Loucy (cell line): ENCODE measurements around the gene BCAS2.

Experiments used
- H2AFZ ChIP-seq: fragments of 200-600 bp; sonication (generic); 2 replicates; pipeline ENCODE4 v1.6.0; 2016; ENCODE audit warnings: antibody characterized with exemption, mild to moderate bottlenecking, low read length, moderate library complexity
- H3F3A ChIP-seq: fragments of 200-600 bp; 2 replicates; pipeline ENCODE4 v1.6.0; 2016; ENCODE audit warnings: antibody characterized with exemption, low read depth, mild to moderate bottlenecking
- H3K27me3 ChIP-seq: fragments of 200-600 bp; sonication (generic); 2 replicates; pipeline ENCODE4 v1.6.1; 2014; ENCODE audit warnings: low read length, mild to moderate bottlenecking; ENCODE audit not compliant: insufficient read depth, poor library complexity, severe bottlenecking
- H3K36me3 ChIP-seq: fragments of 200-600 bp; sonication (generic); 2 replicates; pipeline ENCODE4 v1.6.1; 2016; ENCODE audit warnings: low read length; ENCODE audit not compliant: insufficient read depth
- H3K4me1 ChIP-seq: fragments of 200-600 bp; sonication (generic); 2 replicates; pipeline ENCODE4 v1.5.1; 2014; ENCODE audit warnings: low read length, mild to moderate bottlenecking; ENCODE audit not compliant: insufficient read depth, poor library complexity, severe bottlenecking
- H3K4me2 ChIP-seq: fragments of 200-600 bp; sonication (generic); 2 replicates; pipeline ENCODE4 v1.6.0; 2014; ENCODE audit warnings: antibody characterized with exemption, low read length, low read depth, mild to moderate bottlenecking; ENCODE audit not compliant: poor library complexity, severe bottlenecking
- H3K4me3 ChIP-seq: fragments of 200-600 bp; sonication (generic); 2 replicates; pipeline ENCODE4 v1.5.1; 2014; ENCODE audit warnings: low read length, mild to moderate bottlenecking, mixed read lengths; ENCODE audit not compliant: poor library complexity, severe bottlenecking
- H3K79me2 ChIP-seq: fragments of 200-600 bp; sonication (generic); 2 replicates; pipeline ENCODE4 v1.6.1; 2014; ENCODE audit warnings: low read length; ENCODE audit not compliant: insufficient read depth
- H3K9ac ChIP-seq: fragments of 200-600 bp; sonication (generic); 2 replicates; pipeline ENCODE4 v1.6.0; 2014; ENCODE audit warnings: mild to moderate bottlenecking, low read depth, low read length, moderate library complexity; ENCODE audit not compliant: poor library complexity, severe bottlenecking
- H3K9me2 ChIP-seq: fragments of 200-600 bp; sonication (generic); replicated peaks from 2 replicates; pipeline ENCODE4 v1.6.1; 2016; ENCODE audit warnings: low read depth, low read length, mixed read lengths
- H3K9me3 ChIP-seq: fragments of 200-600 bp; sonication (generic); 2 replicates; pipeline ENCODE4 v1.6.1; 2014; ENCODE audit warnings: mild to moderate bottlenecking, antibody characterized with exemption, low read length, low read depth; ENCODE audit not compliant: insufficient read depth
- H4K20me1 ChIP-seq: fragments of 200-600 bp; sonication (generic); 2 replicates; pipeline ENCODE4 v1.6.0; 2014; ENCODE audit warnings: antibody characterized with exemption, low read length, mild to moderate bottlenecking; ENCODE audit not compliant: insufficient read depth, poor library complexity, severe bottlenecking
- EZH2phosphoT487 ChIP-seq: fragments of 200-600 bp; IDR thresholded peaks from 2 replicates; pipeline ENCODE4 v1.6.1; 2018; ENCODE audit warnings: antibody characterized with exemption, mild to moderate bottlenecking, moderate library complexity, borderline replicate concordance
- TF ChIP-seq, protein P1 (sequence below): fragments of 200-600 bp; sonication (generic); conservative IDR thresholded peaks from 2 replicates; pipeline ENCODE4 v1.5.1; 2014; ENCODE audit warnings: mild to moderate bottlenecking, antibody characterized with exemption, low read length

BCAS2 gene

DNA sequence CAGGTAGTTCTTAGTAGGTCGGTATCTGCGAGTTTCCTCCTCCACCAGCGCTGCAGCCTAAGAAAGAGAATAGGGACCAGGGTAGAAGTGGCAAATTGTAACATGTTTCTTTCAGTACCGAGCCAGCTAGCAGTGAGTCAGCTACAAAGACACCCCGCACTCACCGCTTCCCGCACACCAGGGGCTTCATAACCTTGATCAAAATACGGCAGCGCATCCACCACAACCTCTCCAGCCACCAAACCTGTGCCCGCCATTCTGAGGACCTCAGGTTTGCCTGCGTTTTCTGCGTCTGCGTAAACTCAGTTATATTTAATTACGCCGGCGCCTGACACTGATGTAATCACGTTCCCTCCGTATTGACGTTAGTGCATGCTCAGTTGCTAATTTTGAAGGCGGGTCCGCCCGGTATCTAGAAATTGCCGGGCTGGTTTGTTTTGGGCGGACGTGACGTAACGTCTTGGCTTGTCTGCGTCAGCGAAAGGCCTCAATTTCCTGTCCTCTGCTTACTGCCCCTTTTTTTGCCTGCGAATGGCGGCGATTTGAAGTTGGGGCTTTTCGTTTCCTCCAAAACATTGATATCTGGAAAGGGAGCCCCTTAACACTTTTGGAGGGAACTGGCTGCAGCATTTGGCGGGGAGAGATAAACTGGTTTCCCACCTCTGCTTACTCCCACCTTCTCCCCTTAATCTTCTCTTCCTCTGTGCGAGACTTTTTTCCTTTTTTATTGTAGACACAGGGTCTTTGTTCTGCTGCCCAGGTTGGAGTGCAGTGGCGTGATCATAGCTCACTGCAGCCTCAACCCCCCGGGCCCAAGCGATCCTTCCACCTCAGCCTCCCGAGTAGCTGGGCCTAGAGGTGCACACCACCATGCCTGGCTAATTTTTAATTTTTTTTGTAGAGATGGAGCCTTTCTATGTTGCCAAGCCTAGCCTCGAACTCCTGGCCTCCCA, at the start of gene BCAS2:
BCAS2 (minus strand) TSS at position 281 of the 953 bp plus-strand sequence; CDS start at position 257, 24 bp downstream.
- Histone ChIP-seq H4K20me1 (no peaks in the 10 kb centered on the region), H3K4me3 (peak within 1 kb of the TSS; percentile 91), H3K9me3 (no peaks in the 10 kb centered on the region), H2AFZ (peak within 1 kb of the TSS; percentile 90), H3K27me3 (peaks cover 45% of the 10 kb centered on the region), H3K9ac (peak within 1 kb of the TSS; percentile 86), H3K4me1 (peaks cover 30% of the 10 kb centered on the region), H3K9me2 (no peaks in the 10 kb centered on the region), H3K79me2 (peaks cover 42% of the 10 kb centered on the region), H3K36me3 (peaks cover 2% of the 10 kb centered on the region; the same call in 1 of the 2 replicates), H3K4me2 (peak within 1 kb of the TSS; percentile 89), H3F3A (no peaks in the 10 kb centered on the region)
- TF ChIP-seq EZH2phosphoT487 = no peak
- TF ChIP-seq, protein P1, sequence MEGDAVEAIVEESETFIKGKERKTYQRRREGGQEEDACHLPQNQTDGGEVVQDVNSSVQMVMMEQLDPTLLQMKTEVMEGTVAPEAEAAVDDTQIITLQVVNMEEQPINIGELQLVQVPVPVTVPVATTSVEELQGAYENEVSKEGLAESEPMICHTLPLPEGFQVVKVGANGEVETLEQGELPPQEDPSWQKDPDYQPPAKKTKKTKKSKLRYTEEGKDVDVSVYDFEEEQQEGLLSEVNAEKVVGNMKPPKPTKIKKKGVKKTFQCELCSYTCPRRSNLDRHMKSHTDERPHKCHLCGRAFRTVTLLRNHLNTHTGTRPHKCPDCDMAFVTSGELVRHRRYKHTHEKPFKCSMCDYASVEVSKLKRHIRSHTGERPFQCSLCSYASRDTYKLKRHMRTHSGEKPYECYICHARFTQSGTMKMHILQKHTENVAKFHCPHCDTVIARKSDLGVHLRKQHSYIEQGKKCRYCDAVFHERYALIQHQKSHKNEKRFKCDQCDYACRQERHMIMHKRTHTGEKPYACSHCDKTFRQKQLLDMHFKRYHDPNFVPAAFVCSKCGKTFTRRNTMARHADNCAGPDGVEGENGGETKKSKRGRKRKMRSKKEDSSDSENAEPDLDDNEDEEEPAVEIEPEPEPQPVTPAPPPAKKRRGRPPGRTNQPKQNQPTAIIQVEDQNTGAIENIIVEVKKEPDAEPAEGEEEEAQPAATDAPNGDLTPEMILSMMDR = no peak

DNA sequence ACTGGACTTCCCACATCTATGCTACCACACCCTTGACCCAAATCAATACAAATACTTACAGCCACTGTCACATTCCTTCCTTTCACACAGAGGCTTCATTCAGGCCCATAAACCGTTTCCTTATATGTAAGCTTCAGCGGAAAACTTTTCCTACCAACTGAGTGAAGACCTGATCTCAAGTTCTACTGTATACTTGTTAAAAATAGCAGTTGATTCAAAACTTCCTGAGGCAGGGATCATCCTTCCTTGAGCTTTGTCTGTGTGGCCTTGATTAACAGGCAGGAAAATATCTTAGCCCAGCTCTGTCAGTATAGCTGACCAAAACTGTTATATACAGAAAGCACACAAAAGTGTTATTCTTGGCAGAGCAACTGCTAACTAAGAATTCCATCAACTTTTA, 45.7 kb upstream of the BCAS2 start:
- H3K79me2 ChIP-seq = no peaks in the 10 kb centered on the region
- no peaks in the 10 kb centered on the region for H3K9me3 ChIP-seq
- no peaks in the 10 kb centered on the region for H3K36me3 ChIP-seq
- H3K4me1 ChIP-seq = no peaks in the 10 kb centered on the region
- no peaks in the 10 kb centered on the region for H4K20me1 ChIP-seq
- peaks cover 5% of the 10 kb centered on the region for H3K27me3 ChIP-seq
- H3K4me2 ChIP-seq = no peak overlapping the region
- no peak overlapping the region for H2AFZ ChIP-seq
- TF ChIP-seq EZH2phosphoT487 = no peak
- TF ChIP-seq, protein P1 = no peak
- no peak overlapping the region for H3K9ac ChIP-seq
- H3K9me2 ChIP-seq = no peaks in the 10 kb centered on the region
- no peak overlapping the region for H3K4me3 ChIP-seq
- no peaks in the 10 kb centered on the region for H3F3A ChIP-seq

DNA sequence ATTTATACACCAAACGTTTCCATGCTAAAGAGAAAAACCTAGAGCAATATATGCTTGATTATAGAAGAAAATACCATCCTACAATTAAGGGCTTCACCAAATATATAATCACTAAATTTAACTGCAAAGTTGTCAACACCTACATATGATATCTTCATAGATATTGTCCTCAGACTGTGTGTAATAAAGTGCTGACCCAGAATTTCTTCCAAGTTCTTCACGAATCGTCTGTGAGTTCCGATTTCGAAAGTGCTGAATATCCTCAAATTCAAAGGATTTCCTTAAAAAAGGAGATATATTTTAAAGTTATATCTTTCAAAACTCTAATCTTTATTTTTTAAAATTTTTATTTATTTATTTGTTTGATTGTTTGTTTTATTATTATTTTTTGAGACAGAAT, 41.9 kb upstream of the BCAS2 start:
- Histone ChIP-seq H3K36me3 (no peaks in the 10 kb centered on the region), H3K9me3 (no peaks in the 10 kb centered on the region), H3K79me2 (no peaks in the 10 kb centered on the region)

More for the DNA sequence above, 41.9 kb upstream of the BCAS2 start:
- Histone ChIP-seq H4K20me1 (no peaks in the 10 kb centered on the region), H3K9me2 (no peaks in the 10 kb centered on the region), H2AFZ (no peak overlapping the region), H3K4me1 (no peaks in the 10 kb centered on the region), H3K4me2 (no peak overlapping the region), H3K4me3 (no peak overlapping the region), H3F3A (no peaks in the 10 kb centered on the region), H3K27me3 (peaks cover 12% of the 10 kb centered on the region), H3K9ac (no peak overlapping the region)
- TF ChIP-seq, protein P1 = no peak
- TF ChIP-seq EZH2phosphoT487 = no peak
